GM12891 (cell line): ENCODE data around the gene APBB1.

Experiments used
- PAX5 ChIP-seq: IDR thresholded peaks from 2 replicates; pipeline ENCODE4 v1.6.1; 2011; ENCODE audit warnings: low read length, moderate library complexity, mild to moderate bottlenecking; ENCODE audit not compliant: insufficient read depth, severe bottlenecking
- POLR2A ChIP-seq: IDR thresholded peaks from 2 replicates; pipeline ENCODE4 v1.6.1; 2011; ENCODE audit warnings: low read depth, low read length, control low read depth
- POLR2AphosphoS5 ChIP-seq: IDR thresholded peaks from 2 replicates; pipeline ENCODE4 v1.6.1; 2011; ENCODE audit warnings: low read depth, low read length, control low read depth
- SPI1 ChIP-seq: IDR thresholded peaks from 2 replicates; pipeline ENCODE4 v1.6.1; 2011; ENCODE audit warnings: low read depth, low read length, control low read depth
- TAF1 ChIP-seq: IDR thresholded peaks from 2 replicates; pipeline ENCODE4 v1.6.1; 2011; ENCODE audit warnings: low read depth, low read length, control low read depth

DNA sequence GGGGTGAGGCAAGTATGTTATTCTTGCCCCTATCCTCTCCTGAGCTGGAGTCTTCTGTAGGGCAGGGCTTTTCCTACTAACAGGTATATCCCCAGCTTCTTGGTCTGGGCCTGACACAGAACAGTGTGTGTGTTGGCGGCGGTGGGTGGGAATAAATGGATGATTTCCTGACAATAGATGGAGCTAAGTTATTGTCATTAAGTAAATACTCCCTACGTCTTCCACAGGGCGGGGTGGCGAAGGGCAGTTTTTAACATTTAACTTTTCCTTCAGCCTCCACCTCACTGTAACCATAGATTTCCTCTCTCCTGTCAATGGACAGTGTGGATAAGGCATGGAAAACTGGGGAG lies 40.3 kb downstream of the APBB1 start:
- TF ChIP-seq POLR2AphosphoS5 (no peak), POLR2A (no peak), TAF1 (no peak), SPI1 (no peak), PAX5 (no peak)
